HepG2 (cell line): ENCODE results near the gene BGN. TPM values are rescaled to one million over a fixed set of nuclear protein-coding genes. Genes with fewer than 3 reads are reported as not detected.
A peak's percentile ranks its signal among the peaks of the same experiment; 100 is the strongest.

Experiments
- ATAC-seq: fragments of 200-7000 bp; cut with Tn5 transposase; 3 replicates; pipeline ENCODE4 v1.9.1; 2020; ENCODE audit warnings: mild to moderate bottlenecking, moderate library complexity
- BruUV-seq: library from RNA; stranded (reverse); fragments of 400-500 nt; replicated peaks from 2 replicates; lab custom pipeline; 2021; lab: Mats Ljungman, UMichigan
- CTCF ChIA-PET: fragments of 300-600 bp; formaldehyde crosslinking; extraction: SDS; loops from one replicate; lab custom pipeline; 2021; ENCODE audit warnings: low total read pairs, inconsistent platforms, low intra/inter-chr PET ratio; lab: Yijun Ruan, JAX
- POLR2A ChIA-PET: fragments of 350-600 bp; sonication (Branson Sonifier 250); formaldehyde crosslinking; loops from one replicate; lab custom pipeline; 2020; ENCODE audit warnings: antibody characterized with exemption, inconsistent platforms; lab: Yijun Ruan, JAX
- DNase-seq: peaks from one replicate; pipeline ENCODE4 v3.0.0-alpha.2; 2015; ENCODE audit warnings: low spot score
- FAIRE-seq: peaks from 3 replicates; lab custom pipeline; 2011; peaks lifted over from hg19 to GRCh38; lab: Jason Lieb, UNC
- H2AFZ ChIP-seq: one replicate; pipeline ENCODE4 v1.6.1; 2011; ENCODE audit warnings: low read length, inconsistent platforms
- H3K27ac ChIP-seq: fragments of 300-600 bp; 3 replicates; pipeline ENCODE4 v1.8.0; 2011; ENCODE audit warnings: mixed run types, mild to moderate bottlenecking, mixed read lengths, low read length, inconsistent platforms; ENCODE audit not compliant: insufficient read depth; ENCODE audit errors: extremely low read length
- H3K27me3 ChIP-seq, 2 experiments: fragments of 200-600 bp in 1 of 2; 2 replicates in 1 of 2; 3 replicates in 1 of 2; pipeline versions ENCODE4 v1.6.0 to v1.8.0; 2011; ENCODE audit warnings: low read length in 2 of 2, mild to moderate bottlenecking in 2 of 2, moderate library complexity in 2 of 2, inconsistent platforms in 1 of 2; ENCODE audit not compliant: insufficient read depth in 2 of 2, control insufficient read depth in 1 of 2
- H3K36me3 ChIP-seq, 2 experiments: fragments of 200-600 bp in 1 of 2; replicated peaks in 1 of 2; 2 replicates in 1 of 2; 3 replicates in 1 of 2; pipeline versions ENCODE4 v1.5.1 to v1.8.0; 2011; ENCODE audit warnings: low read length in 2 of 2, inconsistent platforms in 1 of 2; ENCODE audit not compliant: insufficient read depth in 2 of 2, control insufficient read depth in 1 of 2
- H3K4me1 ChIP-seq: 2 replicates; pipeline ENCODE4 v1.5.1; 2012; ENCODE audit warnings: low read length, inconsistent platforms; ENCODE audit not compliant: insufficient read depth
- H3K4me2 ChIP-seq: 2 replicates; pipeline ENCODE4 v1.6.0; 2011; ENCODE audit warnings: low read depth, low read length, inconsistent platforms
- H3K4me3 ChIP-seq, 3 experiments: fragments of 200-600 bp in 1 of 3; sonication (generic), shearing (Covaris generic) in 1 of 3; replicated peaks in 1 of 3; 2 replicates each; pipeline ENCODE4 v1.5.1; 2011 to 2016; ENCODE audit warnings: low read length in 3 of 3, inconsistent platforms in 2 of 3, low read depth in 2 of 3, mild to moderate bottlenecking in 2 of 3, control low read depth in 1 of 3, mixed read lengths in 1 of 3; ENCODE audit not compliant: insufficient read depth in 1 of 3
- H3K79me2 ChIP-seq: one replicate; pipeline ENCODE4 v1.6.1; 2011; ENCODE audit warnings: low read length, inconsistent platforms; ENCODE audit not compliant: insufficient read depth
- H3K9ac ChIP-seq: 2 replicates; pipeline ENCODE4 v1.6.0; 2011; ENCODE audit warnings: mild to moderate bottlenecking, low read depth, low read length, inconsistent platforms; ENCODE audit not compliant: insufficient read depth
- H3K9me3 ChIP-seq: 2 replicates; pipeline ENCODE4 v1.5.1; 2012; ENCODE audit warnings: mild to moderate bottlenecking, low read length
- H4K20me1 ChIP-seq: 2 replicates; pipeline ENCODE4 v1.6.0; 2011; ENCODE audit warnings: inconsistent platforms, mild to moderate bottlenecking, low read length, moderate library complexity; ENCODE audit not compliant: insufficient read depth
- HIC2 ChIP-seq: sonication (generic); formaldehyde crosslinking; IDR thresholded peaks from 2 replicates; pipeline ENCODE4 v1.9.0; 2022; ENCODE audit warnings: low read depth, missing genetic modification reagents
- MAX ChIP-seq: IDR thresholded peaks from 2 replicates; pipeline ENCODE4 v1.6.1; 2012; ENCODE audit warnings: inconsistent platforms
- ZBTB7A ChIP-seq: sonication (generic); formaldehyde crosslinking; IDR thresholded peaks from 2 replicates; pipeline ENCODE4 v1.8.0; 2022; ENCODE audit warnings: mild to moderate bottlenecking, missing genetic modification reagents
- ZNF263 ChIP-seq: sonication (generic); formaldehyde crosslinking; IDR thresholded peaks from 2 replicates; pipeline ENCODE4 v1.4.0; 2020; ENCODE audit warnings: missing genetic modification reagents
- ZNF687 ChIP-seq: sonication (generic); formaldehyde crosslinking; IDR thresholded peaks from 2 replicates; pipeline ENCODE4 v1.5.1; 2020; ENCODE audit warnings: mild to moderate bottlenecking, missing genetic modification reagents, moderate library complexity
- WGBS: methylation state at CpG from one replicate; pipeline ENCODE4 v1.1.6; 2017; ENCODE audit warnings: low lambda C conversion rate; 5-methylcytosine and 5-hydroxymethylcytosine counted together
- in situ Hi-C: cut with HindIII; loops from 2 replicates; pipeline ENCODE4 v1.10.0; 2017; ENCODE audit warnings: low pct_unique_long_range_greater_than_20kb; ENCODE audit not compliant: extremely low pct_ligation_motif_present
- intact Hi-C: fragments of 100-400 bp; cut with micrococcal nuclease; formaldehyde crosslinking; loops from one replicate; pipeline ENCODE4 v1.10.0; 2022; ENCODE audit not compliant: unreplicated experiment
- polyA plus RNA-seq, 8 experiments: library from polyadenylated mRNA; depleted of rRNA in 3 of 8; stranded (reverse) in 7 of 8; unstranded in 1 of 8; fragments of >200 nt; fragmentation: Illumina TruSeq in 4 of 8; extraction: Trizol in 4 of 8; gene quantifications; 2 replicates each; pipeline versions ENCODE4 v1.2.1 to v1.2.3, GENCODE V29; 2011 to 2016; ENCODE audit warnings: low read depth in 4 of 8, missing spikeins in 1 of 8, mixed read lengths in 1 of 8; ENCODE audit not compliant: insufficient read depth in 1 of 8
- total RNA-seq, 5 experiments: library from RNA; depleted of rRNA; stranded (reverse); fragments of >200 nt; fragmentation: Illumina TruSeq; extraction: Trizol; gene quantifications; 2 replicates each; pipeline ENCODE4 v1.2.3, GENCODE V29; 2016; ENCODE audit warnings: low read depth in 1 of 5

BGN gene
- total and polyA plus RNA-seq, 2 of the 13 experiments (the other 11 are each of a cell fraction or from before 2014, with no cell fraction given) = 0.18 to 0.63 TPM

- H3K9me3 ChIP-seq = no peaks in the 10 kb centered on the region
- in situ Hi-C loops = loop anchor here (5.0 kb wide), 1 partner anchor 36 kb away; no protein-coding TSS in a partner anchor
- H3K27me3 ChIP-seq = no peaks in the 10 kb centered on the region; a peak in 1 of 5 replicates
- ATAC-seq (no peak), DNase-seq (no peak), FAIRE-seq (no peak)
- H3K79me2 ChIP-seq = no peaks in the 10 kb centered on the region
- H3K36me3 ChIP-seq = no peaks in the 10 kb centered on the region; a peak in 1 of 5 replicates
- WGBS = 18% methylated on average over 6 of the region's 11 CpGs
- H3K4me2 ChIP-seq = no peak overlapping the region
- TF ChIP-seq MAX = peak; percentile 46
- TF ChIP-seq ZNF263 (CRISPR knock-in tag) = 0 out of 2 replicates have a peak, but pooled peaks have one; percentile 31
- peak; percentile 52 for TF ChIP-seq ZNF687
- TF ChIP-seq HIC2 (CRISPR knock-in tag) = no peak
- no peak for TF ChIP-seq ZBTB7A (CRISPR knock-in tag)
- no peak overlapping the region for H3K27ac ChIP-seq
- ChIA-PET POLR2A (interaction anchor here (0.6 to 2.0 kb wide), 5 partner anchors 11 to 39 kb away, joined by 3 to 9 read pairs (median 4); partner anchors contain the start of gene BGN), CTCF (interaction anchor here (0.8 to 2.5 kb wide), 2 partner anchors 24 to 36 kb away, joined by 10 to 17 read pairs; partner anchors contain the start of gene BGN)
- H3K9ac ChIP-seq = no peak overlapping the region
- no peak overlapping the region for H2AFZ ChIP-seq
- intact Hi-C loops = loop anchor here (1.0 kb wide), 1 partner anchor 36 kb away; no protein-coding TSS in a partner anchor
- H3K4me3 ChIP-seq = no peak overlapping the region
- no peaks in the 10 kb centered on the region for H4K20me1 ChIP-seq
- peaks cover 22% of the 10 kb centered on the region for H3K4me1 ChIP-seq
- no TSS peak for BruUV-seq
Observed at GRCh38 chrX:153471663-153472280, 23.0 kb upstream of the BGN start.
